HepG2 (cell line): Measurements from ENCODE around the gene TXNRD2. TPM values are rescaled to one million over a fixed set of nuclear protein-coding genes. Genes with fewer than 3 reads are reported as not detected.

ENCODE experiments used
- NCOA1 ChIP-seq: sonication (generic); formaldehyde crosslinking; IDR thresholded peaks from 2 replicates; pipeline ENCODE4 v1.9.0; 2021; ENCODE audit warnings: missing genetic modification reagents
- PCBP1 ChIP-seq: fragments of 200-400 bp; formaldehyde crosslinking; IDR thresholded peaks from 2 replicates; pipeline ENCODE4 v1.6.1; 2017; ENCODE audit warnings: mild to moderate bottlenecking, low read depth, low read length, borderline replicate concordance
- PHF8 ChIP-seq: sonication (generic); formaldehyde crosslinking; IDR thresholded peaks from 2 replicates; pipeline ENCODE4 v1.5.0; 2020; ENCODE audit warnings: missing genetic modification reagents
- SRY ChIP-seq: sonication (generic); formaldehyde crosslinking; IDR thresholded peaks from 2 replicates; pipeline ENCODE4 v1.8.0; 2022; ENCODE audit warnings: mild to moderate bottlenecking, missing genetic modification reagents
- ZBTB8A ChIP-seq: sonication (generic); formaldehyde crosslinking; IDR thresholded peaks from 2 replicates; pipeline ENCODE4 v1.4.0; 2020; ENCODE audit warnings: mild to moderate bottlenecking, low read depth, missing genetic modification reagents, borderline replicate concordance
- ZNF34 ChIP-seq: sonication (generic); formaldehyde crosslinking; IDR thresholded peaks from 2 replicates; pipeline ENCODE4 v1.4.0; 2020; ENCODE audit warnings: mild to moderate bottlenecking, missing genetic modification reagents, borderline replicate concordance
- ZNF496 ChIP-seq: sonication (generic); formaldehyde crosslinking; IDR thresholded peaks from 2 replicates; pipeline ENCODE4 v1.8.1; 2023; ENCODE audit warnings: mild to moderate bottlenecking, moderate library complexity, missing genetic modification reagents; ENCODE audit not compliant: insufficient replicate concordance
- ZSCAN12 ChIP-seq: sonication (generic); formaldehyde crosslinking; IDR thresholded peaks from 2 replicates; pipeline ENCODE4 v1.9.0; 2021; ENCODE audit warnings: mild to moderate bottlenecking, missing genetic modification reagents
- polyA plus RNA-seq, 8 experiments: library from polyadenylated mRNA; depleted of rRNA in 3 of 8; stranded (reverse) in 7 of 8; unstranded in 1 of 8; fragments of >200 nt; fragmentation: Illumina TruSeq in 4 of 8; extraction: Trizol in 4 of 8; gene quantifications; 2 replicates each; pipeline versions ENCODE4 v1.2.1 to v1.2.3, GENCODE V29; 2011 to 2016; ENCODE audit warnings: low read depth in 4 of 8, missing spikeins in 1 of 8, mixed read lengths in 1 of 8; ENCODE audit not compliant: insufficient read depth in 1 of 8
- total RNA-seq, 5 experiments: library from RNA; depleted of rRNA; stranded (reverse); fragments of >200 nt; fragmentation: Illumina TruSeq; extraction: Trizol; gene quantifications; 2 replicates each; pipeline ENCODE4 v1.2.3, GENCODE V29; 2016; ENCODE audit warnings: low read depth in 1 of 5
- TF ChIP-seq, protein P1 (sequence below): sonication (generic); formaldehyde crosslinking; IDR thresholded peaks from 2 replicates; pipeline ENCODE4 v1.4.0; 2020; ENCODE audit warnings: mild to moderate bottlenecking, missing genetic modification reagents
- TF ChIP-seq, protein P2 (sequence below): sonication (generic); formaldehyde crosslinking; IDR thresholded peaks from 2 replicates; pipeline ENCODE4 v1.9.0; 2021; ENCODE audit warnings: missing genetic modification reagents, borderline replicate concordance
- TF ChIP-seq, protein P3 (sequence below): sonication (generic); formaldehyde crosslinking; IDR thresholded peaks from 2 replicates; pipeline ENCODE4 v1.4.0; 2020; ENCODE audit warnings: mild to moderate bottlenecking, missing genetic modification reagents
- TF ChIP-seq, protein P4 (sequence below): sonication (generic); formaldehyde crosslinking; IDR thresholded peaks from 2 replicates; pipeline ENCODE4 v1.4.0; 2020; ENCODE audit warnings: missing genetic modification reagents

Gene TXNRD2
- total and polyA plus RNA-seq, 2 of the 13 experiments (the other 11 are each of a cell fraction or from before 2014, with no cell fraction given), result 17.5 to 18.6 TPM

DNA sequence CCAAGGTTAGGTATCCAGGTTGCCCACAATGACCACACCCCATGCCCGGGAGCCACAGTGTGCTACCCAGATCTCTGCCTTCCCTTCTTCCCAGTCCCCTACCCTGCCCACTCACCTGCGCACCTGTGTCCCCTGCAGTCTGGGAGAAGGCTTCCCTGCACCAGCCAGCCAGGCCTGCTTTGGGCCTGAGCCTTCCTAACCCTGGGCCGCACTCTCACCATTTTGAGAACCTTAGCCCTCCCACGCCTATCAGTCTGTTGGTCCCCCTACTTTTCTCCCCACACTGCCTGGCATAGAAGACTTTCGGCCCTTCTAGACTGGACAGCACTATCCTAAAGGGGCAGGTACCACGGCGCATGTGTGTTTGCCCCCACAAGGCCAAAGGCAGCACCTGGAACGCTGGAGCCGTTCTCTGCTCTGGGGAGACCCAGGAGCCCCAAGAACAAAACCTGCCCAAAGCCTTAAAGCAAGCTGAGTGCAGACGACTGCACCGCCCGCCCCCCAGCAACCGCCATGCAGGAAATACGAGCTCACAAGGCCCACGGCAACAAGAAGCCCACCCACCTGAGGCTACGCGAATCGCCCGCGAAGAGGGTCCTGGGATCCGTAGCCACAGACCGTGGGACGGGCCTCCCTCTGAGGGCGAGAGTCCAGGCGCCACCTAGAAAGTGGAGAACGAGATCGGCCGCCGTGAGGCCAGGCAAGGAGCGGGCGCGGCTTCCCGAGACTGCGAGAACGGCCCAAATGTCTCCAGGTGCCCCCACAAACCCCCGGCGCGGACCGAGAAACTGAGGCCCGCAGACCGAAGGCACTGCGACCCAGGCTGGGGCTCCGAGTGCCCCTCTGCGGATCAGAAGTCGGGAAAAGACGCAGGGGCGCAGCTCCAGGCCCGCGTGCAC, 87.5 kb downstream of the TXNRD2 start (continued):
- TF ChIP-seq, protein P1, sequence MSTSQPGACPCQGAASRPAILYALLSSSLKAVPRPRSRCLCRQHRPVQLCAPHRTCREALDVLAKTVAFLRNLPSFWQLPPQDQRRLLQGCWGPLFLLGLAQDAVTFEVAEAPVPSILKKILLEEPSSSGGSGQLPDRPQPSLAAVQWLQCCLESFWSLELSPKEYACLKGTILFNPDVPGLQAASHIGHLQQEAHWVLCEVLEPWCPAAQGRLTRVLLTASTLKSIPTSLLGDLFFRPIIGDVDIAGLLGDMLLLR (CRISPR knock-in tag), result peak; percentile 49; the same call in 1 of the 2 replicates
- TF ChIP-seq SRY (CRISPR knock-in tag) (no peak; the same call in 1 of the 2 replicates), PHF8 (peak; percentile 85), ZSCAN12 (0 out of 2 replicates have a peak, but pooled peaks have one; percentile 3), ZNF34 (CRISPR knock-in tag) (0 out of 2 replicates have a peak, but pooled peaks have one; percentile 83), ZBTB8A (peak; percentile 18; the same call in 1 of the 2 replicates), ZNF496 (CRISPR knock-in tag) (no peak), PCBP1 (0 out of 2 replicates have a peak, but pooled peaks have one; percentile 70), NCOA1 (0 out of 2 replicates have a peak, but pooled peaks have one; percentile 5)
- TF ChIP-seq, protein P2, sequence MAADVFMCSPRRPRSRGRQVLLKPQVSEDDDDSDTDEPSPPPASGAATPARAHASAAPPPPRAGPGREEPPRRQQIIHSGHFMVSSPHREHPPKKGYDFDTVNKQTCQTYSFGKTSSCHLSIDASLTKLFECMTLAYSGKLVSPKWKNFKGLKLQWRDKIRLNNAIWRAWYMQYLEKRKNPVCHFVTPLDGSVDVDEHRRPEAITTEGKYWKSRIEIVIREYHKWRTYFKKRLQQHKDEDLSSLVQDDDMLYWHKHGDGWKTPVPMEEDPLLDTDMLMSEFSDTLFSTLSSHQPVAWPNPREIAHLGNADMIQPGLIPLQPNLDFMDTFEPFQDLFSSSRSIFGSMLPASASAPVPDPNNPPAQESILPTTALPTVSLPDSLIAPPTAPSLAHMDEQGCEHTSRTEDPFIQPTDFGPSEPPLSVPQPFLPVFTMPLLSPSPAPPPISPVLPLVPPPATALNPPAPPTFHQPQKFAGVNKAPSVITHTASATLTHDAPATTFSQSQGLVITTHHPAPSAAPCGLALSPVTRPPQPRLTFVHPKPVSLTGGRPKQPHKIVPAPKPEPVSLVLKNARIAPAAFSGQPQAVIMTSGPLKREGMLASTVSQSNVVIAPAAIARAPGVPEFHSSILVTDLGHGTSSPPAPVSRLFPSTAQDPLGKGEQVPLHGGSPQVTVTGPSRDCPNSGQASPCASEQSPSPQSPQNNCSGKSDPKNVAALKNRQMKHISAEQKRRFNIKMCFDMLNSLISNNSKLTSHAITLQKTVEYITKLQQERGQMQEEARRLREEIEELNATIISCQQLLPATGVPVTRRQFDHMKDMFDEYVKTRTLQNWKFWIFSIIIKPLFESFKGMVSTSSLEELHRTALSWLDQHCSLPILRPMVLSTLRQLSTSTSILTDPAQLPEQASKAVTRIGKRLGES, result 0 out of 2 replicates have a peak, but pooled peaks have one; percentile 3
- TF ChIP-seq, protein P3, sequence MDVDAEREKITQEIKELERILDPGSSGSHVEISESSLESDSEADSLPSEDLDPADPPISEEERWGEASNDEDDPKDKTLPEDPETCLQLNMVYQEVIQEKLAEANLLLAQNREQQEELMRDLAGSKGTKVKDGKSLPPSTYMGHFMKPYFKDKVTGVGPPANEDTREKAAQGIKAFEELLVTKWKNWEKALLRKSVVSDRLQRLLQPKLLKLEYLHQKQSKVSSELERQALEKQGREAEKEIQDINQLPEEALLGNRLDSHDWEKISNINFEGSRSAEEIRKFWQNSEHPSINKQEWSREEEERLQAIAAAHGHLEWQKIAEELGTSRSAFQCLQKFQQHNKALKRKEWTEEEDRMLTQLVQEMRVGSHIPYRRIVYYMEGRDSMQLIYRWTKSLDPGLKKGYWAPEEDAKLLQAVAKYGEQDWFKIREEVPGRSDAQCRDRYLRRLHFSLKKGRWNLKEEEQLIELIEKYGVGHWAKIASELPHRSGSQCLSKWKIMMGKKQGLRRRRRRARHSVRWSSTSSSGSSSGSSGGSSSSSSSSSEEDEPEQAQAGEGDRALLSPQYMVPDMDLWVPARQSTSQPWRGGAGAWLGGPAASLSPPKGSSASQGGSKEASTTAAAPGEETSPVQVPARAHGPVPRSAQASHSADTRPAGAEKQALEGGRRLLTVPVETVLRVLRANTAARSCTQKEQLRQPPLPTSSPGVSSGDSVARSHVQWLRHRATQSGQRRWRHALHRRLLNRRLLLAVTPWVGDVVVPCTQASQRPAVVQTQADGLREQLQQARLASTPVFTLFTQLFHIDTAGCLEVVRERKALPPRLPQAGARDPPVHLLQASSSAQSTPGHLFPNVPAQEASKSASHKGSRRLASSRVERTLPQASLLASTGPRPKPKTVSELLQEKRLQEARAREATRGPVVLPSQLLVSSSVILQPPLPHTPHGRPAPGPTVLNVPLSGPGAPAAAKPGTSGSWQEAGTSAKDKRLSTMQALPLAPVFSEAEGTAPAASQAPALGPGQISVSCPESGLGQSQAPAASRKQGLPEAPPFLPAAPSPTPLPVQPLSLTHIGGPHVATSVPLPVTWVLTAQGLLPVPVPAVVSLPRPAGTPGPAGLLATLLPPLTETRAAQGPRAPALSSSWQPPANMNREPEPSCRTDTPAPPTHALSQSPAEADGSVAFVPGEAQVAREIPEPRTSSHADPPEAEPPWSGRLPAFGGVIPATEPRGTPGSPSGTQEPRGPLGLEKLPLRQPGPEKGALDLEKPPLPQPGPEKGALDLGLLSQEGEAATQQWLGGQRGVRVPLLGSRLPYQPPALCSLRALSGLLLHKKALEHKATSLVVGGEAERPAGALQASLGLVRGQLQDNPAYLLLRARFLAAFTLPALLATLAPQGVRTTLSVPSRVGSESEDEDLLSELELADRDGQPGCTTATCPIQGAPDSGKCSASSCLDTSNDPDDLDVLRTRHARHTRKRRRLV (CRISPR knock-in tag), result peak; percentile 19; the same call in 1 of the 2 replicates
- TF ChIP-seq, protein P4, sequence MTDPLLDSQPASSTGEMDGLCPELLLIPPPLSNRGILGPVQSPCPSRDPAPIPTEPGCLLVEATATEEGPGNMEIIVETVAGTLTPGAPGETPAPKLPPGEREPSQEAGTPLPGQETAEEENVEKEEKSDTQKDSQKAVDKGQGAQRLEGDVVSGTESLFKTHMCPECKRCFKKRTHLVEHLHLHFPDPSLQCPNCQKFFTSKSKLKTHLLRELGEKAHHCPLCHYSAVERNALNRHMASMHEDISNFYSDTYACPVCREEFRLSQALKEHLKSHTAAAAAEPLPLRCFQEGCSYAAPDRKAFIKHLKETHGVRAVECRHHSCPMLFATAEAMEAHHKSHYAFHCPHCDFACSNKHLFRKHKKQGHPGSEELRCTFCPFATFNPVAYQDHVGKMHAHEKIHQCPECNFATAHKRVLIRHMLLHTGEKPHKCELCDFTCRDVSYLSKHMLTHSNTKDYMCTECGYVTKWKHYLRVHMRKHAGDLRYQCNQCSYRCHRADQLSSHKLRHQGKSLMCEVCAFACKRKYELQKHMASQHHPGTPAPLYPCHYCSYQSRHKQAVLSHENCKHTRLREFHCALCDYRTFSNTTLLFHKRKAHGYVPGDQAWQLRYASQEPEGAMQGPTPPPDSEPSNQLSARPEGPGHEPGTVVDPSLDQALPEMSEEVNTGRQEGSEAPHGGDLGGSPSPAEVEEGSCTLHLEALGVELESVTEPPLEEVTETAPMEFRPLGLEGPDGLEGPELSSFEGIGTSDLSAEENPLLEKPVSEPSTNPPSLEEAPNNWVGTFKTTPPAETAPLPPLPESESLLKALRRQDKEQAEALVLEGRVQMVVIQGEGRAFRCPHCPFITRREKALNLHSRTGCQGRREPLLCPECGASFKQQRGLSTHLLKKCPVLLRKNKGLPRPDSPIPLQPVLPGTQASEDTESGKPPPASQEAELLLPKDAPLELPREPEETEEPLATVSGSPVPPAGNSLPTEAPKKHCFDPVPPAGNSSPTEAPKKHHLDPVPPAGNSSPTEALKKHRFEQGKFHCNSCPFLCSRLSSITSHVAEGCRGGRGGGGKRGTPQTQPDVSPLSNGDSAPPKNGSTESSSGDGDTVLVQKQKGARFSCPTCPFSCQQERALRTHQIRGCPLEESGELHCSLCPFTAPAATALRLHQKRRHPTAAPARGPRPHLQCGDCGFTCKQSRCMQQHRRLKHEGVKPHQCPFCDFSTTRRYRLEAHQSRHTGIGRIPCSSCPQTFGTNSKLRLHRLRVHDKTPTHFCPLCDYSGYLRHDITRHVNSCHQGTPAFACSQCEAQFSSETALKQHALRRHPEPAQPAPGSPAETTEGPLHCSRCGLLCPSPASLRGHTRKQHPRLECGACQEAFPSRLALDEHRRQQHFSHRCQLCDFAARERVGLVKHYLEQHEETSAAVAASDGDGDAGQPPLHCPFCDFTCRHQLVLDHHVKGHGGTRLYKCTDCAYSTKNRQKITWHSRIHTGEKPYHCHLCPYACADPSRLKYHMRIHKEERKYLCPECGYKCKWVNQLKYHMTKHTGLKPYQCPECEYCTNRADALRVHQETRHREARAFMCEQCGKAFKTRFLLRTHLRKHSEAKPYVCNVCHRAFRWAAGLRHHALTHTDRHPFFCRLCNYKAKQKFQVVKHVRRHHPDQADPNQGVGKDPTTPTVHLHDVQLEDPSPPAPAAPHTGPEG (CRISPR knock-in tag), result peak; percentile 49; the same call in 1 of the 2 replicates
